IPS-15b (cell line): Measurements from ENCODE around the gene IFNL2.
"Not testable (repeated sequence)": the region's sequence is repeated elsewhere in the genome, so short reads cannot be mapped to it uniquely, and the experiment has no call there.

Experiments
- H3K27me3 ChIP-seq: one replicate; pipeline ENCODE4 v1.6.1; 2013; ENCODE audit warnings: low read length; ENCODE audit not compliant: control insufficient read depth, insufficient read depth
- H3K36me3 ChIP-seq: one replicate; pipeline ENCODE4 v1.6.1; 2013; ENCODE audit warnings: low read length; ENCODE audit not compliant: control insufficient read depth, insufficient read depth
- H3K4me1 ChIP-seq: one replicate; pipeline ENCODE4 v1.6.1; 2013; ENCODE audit warnings: mild to moderate bottlenecking, low read length; ENCODE audit not compliant: control insufficient read depth, insufficient read depth
- H3K4me3 ChIP-seq: one replicate; pipeline ENCODE4 v1.5.1; 2013; ENCODE audit warnings: low read depth, low read length
- H3K9ac ChIP-seq: one replicate; pipeline ENCODE4 v1.6.1; 2013; ENCODE audit warnings: low read depth, mild to moderate bottlenecking, low read length
- H3K9me3 ChIP-seq: one replicate; pipeline ENCODE4 v1.6.1; 2013; ENCODE audit warnings: mild to moderate bottlenecking, low read length; ENCODE audit not compliant: control insufficient read depth, insufficient read depth

The IFNL2 gene

GRCh38 chr19:39273859-39274258 is 5.7 kb downstream of the IFNL2 start:
- H3K9ac ChIP-seq, H3K36me3 ChIP-seq, H3K4me3 ChIP-seq, H3K27me3 ChIP-seq, H3K9me3 ChIP-seq, H3K4me1 ChIP-seq: not testable (repeated sequence)

- peaks cover 9% of the 10 kb centered on the region for H3K27me3 ChIP-seq
- no peaks in the 10 kb centered on the region for H3K4me1 ChIP-seq
- no peaks in the 10 kb centered on the region for H3K36me3 ChIP-seq
- H3K9me3 ChIP-seq = no peaks in the 10 kb centered on the region
- no peak overlapping the region for H3K9ac ChIP-seq
- H3K4me3 ChIP-seq = no peak overlapping the region
Observed at GRCh38 chr19:39275578-39275977, 7.4 kb downstream of the IFNL2 start.

DNA sequence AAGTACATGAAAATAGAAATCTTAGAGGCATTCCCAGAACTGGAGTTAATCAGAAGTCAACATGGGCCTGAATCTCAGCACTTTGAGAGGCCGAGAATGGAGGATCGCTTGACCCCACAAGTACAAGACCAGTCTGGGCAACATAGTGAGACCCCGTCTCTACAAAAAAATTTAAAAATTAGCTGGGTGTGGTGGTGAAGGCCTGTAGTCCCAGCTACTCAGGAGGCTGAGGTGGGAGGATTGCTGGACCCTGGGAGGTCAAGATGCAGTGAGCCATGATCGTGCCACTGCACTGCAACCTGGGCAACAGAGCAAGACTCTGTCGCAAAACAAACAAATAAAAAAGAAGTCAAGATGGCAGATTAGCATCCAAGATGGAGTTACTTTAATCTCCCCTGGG is 8.5 kb downstream of the IFNL2 start:
- H3K27me3 ChIP-seq = peaks cover 8% of the 10 kb centered on the region
- no peak overlapping the region for H3K4me3 ChIP-seq
- no peaks in the 10 kb centered on the region for H3K36me3 ChIP-seq
- no peak overlapping the region for H3K9ac ChIP-seq
- no peaks in the 10 kb centered on the region for H3K4me1 ChIP-seq
- H3K9me3 ChIP-seq = no peaks in the 10 kb centered on the region

GRCh38 chr19:39277598-39277997 is 9.4 kb downstream of the IFNL2 start:
- Histone ChIP-seq H3K9me3 (no peaks in the 10 kb centered on the region), H3K4me3 (no peak overlapping the region), H3K9ac (no peak overlapping the region), H3K36me3 (no peaks in the 10 kb centered on the region), H3K27me3 (peaks cover 11% of the 10 kb centered on the region), H3K4me1 (no peaks in the 10 kb centered on the region)

DNA sequence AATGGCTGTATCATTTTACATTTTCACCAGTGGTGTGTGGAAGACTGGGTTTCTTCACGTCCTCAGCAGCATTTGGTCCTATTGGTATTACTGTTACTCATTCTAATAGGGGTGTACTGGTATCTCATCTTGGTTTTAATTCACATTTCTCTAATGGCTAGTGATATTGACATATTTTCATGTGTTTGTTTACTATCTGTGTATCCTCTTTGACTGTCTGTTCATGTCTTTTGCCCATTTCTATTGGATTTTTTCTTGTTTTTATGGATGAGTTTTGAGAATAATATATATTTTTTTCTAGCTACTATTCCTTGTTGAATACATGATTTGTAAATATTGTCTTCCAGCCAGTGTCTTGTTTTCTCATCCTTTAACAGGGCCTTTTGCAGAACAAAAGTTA is 13.8 kb downstream of the IFNL2 start:
- no peaks in the 10 kb centered on the region for H3K4me1 ChIP-seq
- no peak overlapping the region for H3K9ac ChIP-seq
- H3K4me3 ChIP-seq = no peak overlapping the region
- H3K9me3 ChIP-seq = no peaks in the 10 kb centered on the region
- no peaks in the 10 kb centered on the region for H3K36me3 ChIP-seq
- peaks cover 11% of the 10 kb centered on the region for H3K27me3 ChIP-seq

DNA sequence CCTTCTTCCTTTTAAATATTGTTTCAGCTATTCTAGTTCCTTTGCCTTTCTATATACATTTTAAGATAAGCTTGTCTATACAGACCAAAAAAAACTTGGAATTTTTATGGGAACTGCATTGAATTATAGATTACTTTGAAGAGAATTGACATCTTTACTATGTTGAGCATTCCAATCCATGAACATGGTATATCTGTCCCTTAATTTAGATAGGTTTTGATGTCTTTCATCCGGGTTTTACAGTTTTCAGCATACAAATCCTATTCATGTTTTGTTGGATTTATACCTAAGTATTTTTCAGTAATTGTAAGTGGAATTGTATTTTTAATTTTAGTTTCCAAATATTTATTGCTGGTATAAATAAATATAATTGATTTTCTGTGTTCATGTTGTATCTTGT is 15.8 kb downstream of the IFNL2 start:
- Histone ChIP-seq H3K9me3 (no peaks in the 10 kb centered on the region), H3K4me3 (no peak overlapping the region), H3K4me1 (no peaks in the 10 kb centered on the region), H3K27me3 (peaks cover 17% of the 10 kb centered on the region), H3K36me3 (no peaks in the 10 kb centered on the region), H3K9ac (no peak overlapping the region)

- H3K9me3 ChIP-seq = no peaks in the 10 kb centered on the region
- peaks cover 4% of the 10 kb centered on the region for H3K27me3 ChIP-seq
- H3K4me1 ChIP-seq = no peaks in the 10 kb centered on the region
- H3K36me3 ChIP-seq = no peaks in the 10 kb centered on the region
- H3K4me3 ChIP-seq = no peak overlapping the region
- no peak overlapping the region for H3K9ac ChIP-seq
Observed at GRCh38 chr19:39293394-39293793, 25.2 kb downstream of the IFNL2 start.

DNA sequence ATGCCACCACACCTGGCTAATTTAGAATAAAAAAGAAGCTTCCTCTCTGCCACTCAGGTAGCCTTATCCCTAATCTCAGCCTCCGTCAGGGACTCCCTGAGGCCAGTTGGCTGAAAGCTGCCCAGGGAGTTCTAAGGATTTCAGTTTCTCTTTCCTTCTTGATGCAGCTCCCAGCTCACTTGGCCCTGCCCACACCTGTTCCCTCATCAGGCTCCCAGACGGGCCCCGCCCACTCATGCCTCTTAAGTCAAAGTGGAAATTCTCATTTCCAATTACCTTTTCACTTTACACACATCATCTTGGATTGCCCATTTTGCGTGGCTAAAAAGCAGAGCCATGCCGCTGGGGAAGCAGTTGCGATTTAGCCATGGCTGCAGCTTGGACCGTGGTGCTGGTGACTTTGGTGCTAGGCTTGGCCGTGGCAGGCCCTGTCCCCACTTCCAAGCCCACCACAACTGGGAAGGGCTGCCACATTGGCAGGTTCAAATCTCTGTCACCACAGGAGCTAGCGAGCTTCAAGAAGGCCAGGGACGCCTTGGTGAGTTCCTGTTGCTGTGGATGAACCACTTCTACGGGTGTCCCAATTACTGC is 28.0 kb downstream of the IFNL2 start, which contains the start of gene IFNL1:
Gene IFNL1 (plus strand): TSS at position 353 of the 591 bp plus-strand sequence. CDS start 15 bp downstream, at position 368.
- H3K36me3 ChIP-seq = no peaks in the 10 kb centered on the region
- H3K4me3 ChIP-seq = no peak within 1 kb of the TSS
- no peak within 1 kb of the TSS for H3K9ac ChIP-seq
- H3K4me1 ChIP-seq = no peaks in the 10 kb centered on the region
- no peaks in the 10 kb centered on the region for H3K9me3 ChIP-seq
- peaks cover 4% of the 10 kb centered on the region for H3K27me3 ChIP-seq

DNA sequence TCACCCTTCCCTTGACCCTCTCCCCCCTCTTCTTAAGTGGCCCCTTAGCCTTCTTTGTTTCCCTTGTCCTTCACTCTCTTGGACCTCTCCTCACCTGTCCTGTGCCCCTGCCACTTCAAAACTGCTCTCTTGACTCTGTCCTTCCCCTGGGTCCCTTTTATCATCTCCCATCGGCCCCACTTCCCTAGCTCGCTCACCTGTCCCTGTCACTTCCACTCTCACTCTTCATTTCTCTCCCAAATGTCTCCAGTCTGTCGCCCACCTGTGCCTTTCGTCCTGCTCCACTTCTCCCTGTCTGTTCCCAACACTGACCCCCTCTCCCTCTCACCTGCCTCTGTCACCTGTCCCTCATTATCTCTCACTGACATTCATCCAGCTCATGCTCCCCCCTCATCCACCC is 28.7 kb downstream of the IFNL2 start:
- H3K27me3 ChIP-seq = peaks cover 4% of the 10 kb centered on the region
- no peak overlapping the region for H3K4me3 ChIP-seq
- no peaks in the 10 kb centered on the region for H3K36me3 ChIP-seq
- H3K9me3 ChIP-seq = no peaks in the 10 kb centered on the region
- no peak overlapping the region for H3K9ac ChIP-seq
- H3K4me1 ChIP-seq = no peaks in the 10 kb centered on the region

DNA sequence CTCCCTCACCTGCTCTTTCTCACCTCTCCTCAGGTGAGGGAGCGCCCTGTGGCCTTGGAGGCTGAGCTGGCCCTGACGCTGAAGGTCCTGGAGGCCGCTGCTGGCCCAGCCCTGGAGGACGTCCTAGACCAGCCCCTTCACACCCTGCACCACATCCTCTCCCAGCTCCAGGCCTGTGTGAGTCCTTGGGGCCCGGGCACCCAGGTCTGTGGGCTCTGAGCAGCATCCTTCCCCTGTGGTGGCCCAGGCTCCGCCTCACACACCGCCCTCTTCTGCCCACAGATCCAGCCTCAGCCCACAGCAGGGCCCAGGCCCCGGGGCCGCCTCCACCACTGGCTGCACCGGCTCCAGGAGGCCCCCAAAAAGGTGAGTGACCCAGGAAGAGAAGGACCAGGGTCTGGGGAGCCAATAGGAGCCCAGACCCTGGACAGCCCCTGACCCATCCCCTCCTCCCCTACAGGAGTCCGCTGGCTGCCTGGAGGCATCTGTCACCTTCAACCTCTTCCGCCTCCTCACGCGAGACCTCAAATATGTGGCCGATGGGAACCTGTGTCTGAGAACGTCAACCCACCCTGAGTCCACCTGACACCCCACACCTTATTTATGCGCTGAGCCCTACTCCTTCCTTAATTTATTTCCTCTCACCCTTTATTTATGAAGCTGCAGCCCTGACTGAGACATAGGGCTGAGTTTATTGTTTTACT is 29.9 kb downstream of the IFNL2 start:
- H3K9ac ChIP-seq = no peak overlapping the region
- H3K36me3 ChIP-seq = no peaks in the 10 kb centered on the region
- peaks cover 2% of the 10 kb centered on the region for H3K27me3 ChIP-seq
- peaks cover 3% of the 10 kb centered on the region for H3K4me1 ChIP-seq
- H3K4me3 ChIP-seq = no peak overlapping the region
- no peaks in the 10 kb centered on the region for H3K9me3 ChIP-seq

- Histone ChIP-seq H3K27me3 (peaks cover 2% of the 10 kb centered on the region), H3K4me3 (no peak overlapping the region), H3K9ac (no peak overlapping the region)
Observed at GRCh38 chr19:39299404-39299803, 31.2 kb downstream of the IFNL2 start.

GRCh38 chr19:39299832-39300231 is 31.6 kb downstream of the IFNL2 start:
- Histone ChIP-seq H3K36me3 (no peaks in the 10 kb centered on the region), H3K9ac (no peak overlapping the region), H3K4me3 (no peak overlapping the region), H3K27me3 (peaks cover 3% of the 10 kb centered on the region), H3K4me1 (peaks cover 6% of the 10 kb centered on the region), H3K9me3 (no peaks in the 10 kb centered on the region)

More at GRCh38 chr19:39299404-39299803, 31.2 kb downstream of the IFNL2 start:
- no peaks in the 10 kb centered on the region for H3K36me3 ChIP-seq
- peaks cover 5% of the 10 kb centered on the region for H3K4me1 ChIP-seq
- H3K9me3 ChIP-seq = no peaks in the 10 kb centered on the region
